Left ventricle myocardium superior (tissue), 1 donor: ENCODE data around the gene BMP2K. TPM values are rescaled to one million over a fixed set of nuclear protein-coding genes. Genes with fewer than 3 reads are reported as not detected.

Experiments used
- ATAC-seq: fragments of 200-7000 bp; cut with Tn5 transposase; one replicate; pipeline ENCODE4 v1.9.1; 2020; ENCODE audit warnings: mild to moderate bottlenecking, moderate library complexity
- DNase-seq: peaks from one replicate; pipeline ENCODE4 v3.0.0-alpha.2; 2020
- intact Hi-C: fragments of 100-400 bp; cut with micrococcal nuclease; formaldehyde crosslinking; loops from one replicate; pipeline ENCODE4 v1.11.0; 2022
- long read RNA-seq: library from polyadenylated mRNA; unstranded; transcript quantifications from one replicate; pipeline ENCODE4 v2.0.0, GENCODE V29; 2021
- total RNA-seq: library from RNA; stranded (reverse); fragmentation: NEBNext Ultra II Directional; extraction: Animal tissue kit (Norgen Biotek cat#: 25700); gene quantifications from one replicate; pipeline ENCODE4 v1.2.1, GENCODE V29; 2021
- donor health status: DM: no; HTN: yes; CAD: no; lungs with severe emphysema.

The BMP2K gene
- total RNA-seq, result 38.7 TPM
- long read RNA-seq, full-length matches to known transcripts, result 10 of 22 reads
- long read RNA-seq, partial matches to known transcripts, result 2 of 22 reads
- long read RNA-seq, other reads (novel, unspliced or antisense), result 10 of 22 reads

- ATAC-seq (peak; percentile 93), DNase-seq (peak; percentile 90)
- intact Hi-C loops, result loop anchor here (10.0 kb wide), 2 partner anchors 131 to 161 kb away; no protein-coding TSS in a partner anchor
These were observed at the start of gene BMP2K for GRCh38 chr4:78776079-78776728. TSS of gene BMP2K (plus strand) at chr4:78776350. CDS start at chr4:78776544, 194 bp downstream.

- ATAC-seq (no peak), DNase-seq (no peak)
- intact Hi-C loops, result no loop called here
These were observed 49.6 kb upstream of the BMP2K start for GRCh38 chr4:78726546-78726945.

DNA sequence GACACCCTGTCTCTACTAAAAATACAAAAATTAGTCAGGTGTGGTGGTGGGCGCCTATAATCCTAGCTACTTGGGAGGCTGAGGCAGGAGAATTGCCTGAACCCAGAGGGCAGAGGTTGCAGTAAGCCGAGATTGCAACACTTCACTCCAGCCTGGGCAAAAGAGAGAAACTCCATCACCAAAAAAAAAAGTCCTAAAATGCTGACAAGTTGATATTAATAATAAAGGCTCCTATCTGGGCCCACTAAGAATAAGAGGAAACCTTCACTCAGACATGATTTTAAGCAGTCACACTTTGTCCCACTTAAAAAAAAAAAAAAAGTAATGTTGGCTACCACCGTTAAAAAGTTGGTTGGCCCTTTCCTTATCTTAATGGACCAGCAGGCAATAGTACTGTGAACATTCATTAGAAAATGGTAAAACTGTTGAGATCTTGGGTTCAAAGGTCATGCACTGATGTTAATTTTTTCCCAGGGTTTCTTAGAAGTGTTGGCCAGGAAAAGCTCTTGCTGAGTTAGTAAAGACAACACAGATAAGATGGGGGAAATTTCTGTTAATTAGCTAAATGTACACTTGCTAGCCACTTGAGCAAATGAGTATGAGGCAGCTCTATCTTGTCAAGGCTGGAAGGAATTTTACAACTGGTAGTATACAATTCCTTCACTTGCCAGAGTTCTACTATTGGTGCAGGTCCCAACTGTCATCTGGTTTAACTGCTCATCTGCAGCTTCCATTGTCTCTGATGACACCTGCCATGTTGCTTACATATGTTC is 43.6 kb upstream of the BMP2K start:
- intact Hi-C loops, result no loop called here
- DNase-seq (no peak), ATAC-seq (no peak)

DNA sequence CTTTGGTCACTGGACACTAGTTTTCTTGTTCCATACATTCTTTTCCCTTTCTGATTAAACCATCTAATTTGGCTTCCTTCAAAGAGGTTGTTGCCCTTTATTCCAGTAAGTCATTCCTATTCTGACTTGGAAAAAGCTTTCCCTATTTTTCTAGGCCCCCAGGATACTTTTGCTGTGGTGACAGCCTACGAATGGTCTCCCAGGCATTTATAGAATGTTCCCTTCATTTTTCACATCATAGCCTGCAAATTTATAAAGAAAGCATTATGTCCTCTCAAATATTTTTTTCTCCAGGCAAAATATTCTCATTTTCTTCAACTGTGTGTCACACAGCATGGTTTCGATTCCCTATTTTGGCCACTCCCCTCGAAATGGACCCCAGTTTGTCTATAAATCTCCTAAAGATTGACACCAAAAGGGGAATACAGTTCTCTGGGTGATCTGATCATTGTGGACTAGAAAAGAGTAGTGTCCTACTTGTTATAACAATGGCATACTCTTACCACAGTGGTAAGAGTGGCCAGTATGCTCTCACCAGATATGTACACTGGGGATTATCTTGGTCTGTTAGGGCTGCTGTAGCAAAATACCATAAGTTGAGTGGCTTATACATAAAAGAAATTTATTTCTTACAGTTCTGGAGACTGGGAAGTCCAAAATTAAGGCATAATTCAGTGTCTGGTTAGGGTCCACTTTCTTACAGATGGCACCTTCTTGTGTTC is 41.5 kb upstream of the BMP2K start:
- intact Hi-C loops, result no loop called here
- no peak for ATAC-seq
- no peak for DNase-seq

GRCh38 chr4:78735697-78736096 is 40.5 kb upstream of the BMP2K start:
- no peak for ATAC-seq
- no peak for DNase-seq

GRCh38 chr4:78737035-78737434 is 39.1 kb upstream of the BMP2K start:
- intact Hi-C loops, result no loop called here
- ATAC-seq (no peak), DNase-seq (no peak)

More at GRCh38 chr4:78735697-78736096, 40.5 kb upstream of the BMP2K start:
- intact Hi-C loops, result no loop called here

GRCh38 chr4:78737973-78738372 is 38.2 kb upstream of the BMP2K start:
- DNase-seq (no peak), ATAC-seq (no peak)
- intact Hi-C loops, result no loop called here

DNA sequence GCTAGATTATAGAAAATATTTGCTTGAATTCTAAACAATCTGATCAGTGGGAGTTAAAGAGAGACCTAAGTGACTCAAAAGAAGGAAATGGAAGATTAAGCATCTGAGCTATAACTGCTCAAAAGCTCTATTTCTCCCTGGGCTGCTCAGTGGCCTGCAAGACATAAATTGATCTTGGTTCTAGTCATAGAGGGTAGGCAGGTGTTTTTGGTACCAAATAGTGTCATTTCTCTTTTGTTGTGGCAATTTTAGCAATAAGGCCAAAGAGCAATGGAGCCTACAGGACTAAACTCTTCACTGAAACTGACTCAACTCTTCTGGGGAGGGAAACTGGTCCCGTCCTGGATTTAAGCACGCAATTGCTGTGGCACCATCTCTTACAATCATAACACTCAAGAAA is 33.9 kb upstream of the BMP2K start:
- intact Hi-C loops, result no loop called here
- no peak for ATAC-seq

DNA sequence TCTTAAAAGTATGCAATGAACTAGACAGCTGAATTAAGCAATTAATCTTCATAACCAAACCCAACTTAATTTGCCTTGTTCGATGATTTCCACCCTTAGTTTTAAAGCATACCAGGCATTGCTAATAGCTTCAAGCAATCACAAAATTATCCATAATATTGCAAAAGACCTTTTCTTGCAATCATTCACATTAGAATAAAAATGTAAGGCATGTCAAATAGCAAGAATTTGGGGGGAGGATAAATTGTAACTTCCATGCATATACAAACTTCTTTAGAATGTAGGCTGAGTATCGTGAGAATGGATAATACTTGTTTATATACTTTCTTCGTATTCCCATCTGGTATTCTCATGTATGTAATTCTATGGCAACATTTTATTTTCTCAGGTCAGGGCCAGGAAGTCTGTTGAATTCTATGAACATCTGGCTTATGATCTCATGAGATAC is 28.7 kb upstream of the BMP2K start:
- ATAC-seq, result no peak
- intact Hi-C loops, result no loop called here
- DNase-seq, result no peak

More for the DNA sequence above, 33.9 kb upstream of the BMP2K start:
- DNase-seq, result no peak

DNA sequence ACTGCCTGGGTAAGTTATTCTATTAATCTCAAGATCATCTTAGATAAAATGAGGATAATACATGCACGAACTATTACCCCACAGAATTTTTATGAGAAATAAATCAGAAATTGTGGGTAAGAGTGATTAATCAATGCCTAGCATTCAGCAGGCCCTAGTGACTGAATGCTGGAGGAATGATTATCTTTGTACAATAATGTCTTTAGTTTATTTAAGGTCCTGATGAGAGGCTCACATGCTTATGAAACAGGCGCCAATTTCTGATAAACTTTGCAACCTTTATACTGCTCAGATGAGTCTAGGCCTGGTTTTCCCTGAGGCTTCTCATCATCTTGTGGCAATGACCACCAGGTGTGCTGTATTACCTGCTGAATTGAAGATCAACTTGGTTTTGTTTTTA is 27.8 kb upstream of the BMP2K start:
- no peak for DNase-seq
- intact Hi-C loops, result no loop called here
- no peak for ATAC-seq

DNA sequence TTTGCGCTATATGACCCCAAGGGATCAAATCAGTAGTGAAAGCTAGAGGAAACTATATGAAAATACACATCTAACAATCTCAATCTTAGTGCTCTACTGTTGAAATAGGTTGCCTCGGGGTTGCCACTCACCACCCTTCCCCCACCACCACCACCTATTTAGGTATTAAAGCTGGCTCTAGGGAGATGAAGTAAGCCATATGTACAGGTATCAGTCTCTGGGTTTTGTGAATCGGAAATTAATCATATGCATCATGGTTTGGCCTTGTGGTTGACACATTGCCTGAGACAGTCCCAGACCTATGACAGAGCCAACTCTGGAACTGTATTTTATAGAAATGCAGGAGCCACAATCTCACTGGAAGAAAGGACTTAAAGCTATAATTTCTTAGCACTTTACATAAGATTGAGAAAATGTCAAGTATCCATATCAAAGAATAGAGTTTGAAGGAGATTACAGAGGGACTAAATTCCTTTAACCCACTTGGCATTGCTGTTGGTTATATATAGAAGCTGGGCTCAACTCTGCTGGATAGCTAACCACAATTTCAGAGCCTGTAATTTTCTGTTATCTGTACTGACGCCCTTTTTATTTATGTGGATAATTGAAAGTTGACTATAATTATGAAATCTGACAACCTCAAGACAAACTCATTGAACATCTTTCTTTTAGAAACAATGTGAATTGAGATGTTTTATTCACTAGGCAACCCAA is 26.7 kb upstream of the BMP2K start:
- DNase-seq, result no peak
- peak; percentile 86 for ATAC-seq
- intact Hi-C loops, result no loop called here

- intact Hi-C loops, result no loop called here
- ATAC-seq (peak; percentile 64), DNase-seq (no peak)
These were observed 26.0 kb upstream of the BMP2K start for GRCh38 chr4:78749972-78750727.

GRCh38 chr4:78753091-78753490 is 23.1 kb upstream of the BMP2K start:
- intact Hi-C loops, result no loop called here
- DNase-seq, result no peak
- ATAC-seq, result no peak

- ATAC-seq (no peak), DNase-seq (no peak)
- intact Hi-C loops, result no loop called here
These were observed 21.3 kb upstream of the BMP2K start for GRCh38 chr4:78754872-78755271.

- ATAC-seq (no peak), DNase-seq (no peak)
- intact Hi-C loops, result no loop called here
These were observed 20.0 kb upstream of the BMP2K start for GRCh38 chr4:78756137-78756536.

GRCh38 chr4:78756776-78757175 is 19.4 kb upstream of the BMP2K start:
- DNase-seq (no peak), ATAC-seq (no peak)
- intact Hi-C loops, result no loop called here

DNA sequence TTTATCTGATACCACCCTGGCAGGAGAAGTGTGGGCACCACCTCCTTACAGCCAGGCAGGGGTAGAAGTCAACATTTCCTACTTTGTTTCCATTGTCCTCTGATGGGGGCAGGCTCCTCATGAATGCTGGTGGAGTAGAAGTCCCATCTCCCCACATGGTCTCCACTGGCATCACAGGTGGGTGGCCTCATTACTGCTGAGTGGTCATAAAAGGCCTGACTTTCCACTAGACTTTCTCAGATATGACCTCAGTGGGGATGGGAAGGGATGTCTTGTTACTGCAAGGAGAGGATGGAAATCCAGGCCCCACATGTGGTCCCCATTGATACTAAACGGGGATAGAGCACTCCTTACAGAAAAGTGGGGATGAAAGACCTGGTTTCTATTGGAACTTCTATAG is 18.6 kb upstream of the BMP2K start:
- no peak for ATAC-seq
- intact Hi-C loops, result no loop called here
- no peak for DNase-seq

DNA sequence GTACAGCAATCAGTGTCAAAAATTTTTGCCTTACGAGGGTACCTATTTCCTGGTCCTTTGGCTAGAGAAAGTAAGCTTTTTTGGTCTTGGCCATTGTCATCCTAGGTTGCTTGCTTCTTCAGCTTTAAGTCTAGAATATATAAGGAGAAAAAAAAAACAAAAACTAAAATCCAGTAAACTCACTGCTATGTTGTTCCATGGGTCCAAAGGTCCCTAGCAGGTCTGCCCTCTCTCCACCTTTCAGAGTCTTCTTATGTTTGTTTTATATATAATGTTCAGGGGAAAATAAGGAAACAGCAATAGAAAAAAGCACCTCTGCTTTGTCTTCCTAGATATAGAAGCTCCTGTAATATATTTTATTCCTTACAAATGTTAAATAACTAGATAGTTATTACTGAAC is 18.1 kb upstream of the BMP2K start:
- intact Hi-C loops, result no loop called here
- DNase-seq (no peak), ATAC-seq (no peak)

DNA sequence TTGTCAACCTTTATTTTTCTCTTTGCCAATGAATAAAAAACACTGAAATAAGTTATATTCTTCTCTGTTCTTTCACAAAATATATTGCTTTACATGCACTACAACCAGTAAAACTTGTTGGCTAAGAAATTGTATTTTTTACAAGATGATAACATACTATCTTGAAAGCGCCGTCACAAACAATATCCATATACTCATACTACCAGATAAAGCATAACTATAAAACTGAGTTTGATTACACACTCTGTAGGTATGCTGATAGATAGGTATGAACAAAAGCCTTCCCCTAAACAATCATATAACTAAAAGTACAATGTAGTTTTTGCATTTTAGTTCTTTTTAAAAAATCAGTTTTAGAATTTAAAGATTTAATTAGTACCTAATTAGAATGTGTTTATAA is 13.6 kb upstream of the BMP2K start:
- ATAC-seq, result no peak
- intact Hi-C loops, result no loop called here

More for the DNA sequence above, 13.6 kb upstream of the BMP2K start:
- DNase-seq, result no peak
